Subcutaneous preadipocyte (primary cell): Measurements from ENCODE around the gene ASB3. TPM values are rescaled to one million over a fixed set of nuclear protein-coding genes. Genes with fewer than 3 reads are reported as not detected.

Source experiments
- total RNA-seq: library from RNA; depleted of rRNA; stranded (reverse); fragments of >200 nt; gene quantifications from 2 replicates; pipeline ENCODE4 v1.2.3, GENCODE V29; 2012

Gene ASB3, protein sequence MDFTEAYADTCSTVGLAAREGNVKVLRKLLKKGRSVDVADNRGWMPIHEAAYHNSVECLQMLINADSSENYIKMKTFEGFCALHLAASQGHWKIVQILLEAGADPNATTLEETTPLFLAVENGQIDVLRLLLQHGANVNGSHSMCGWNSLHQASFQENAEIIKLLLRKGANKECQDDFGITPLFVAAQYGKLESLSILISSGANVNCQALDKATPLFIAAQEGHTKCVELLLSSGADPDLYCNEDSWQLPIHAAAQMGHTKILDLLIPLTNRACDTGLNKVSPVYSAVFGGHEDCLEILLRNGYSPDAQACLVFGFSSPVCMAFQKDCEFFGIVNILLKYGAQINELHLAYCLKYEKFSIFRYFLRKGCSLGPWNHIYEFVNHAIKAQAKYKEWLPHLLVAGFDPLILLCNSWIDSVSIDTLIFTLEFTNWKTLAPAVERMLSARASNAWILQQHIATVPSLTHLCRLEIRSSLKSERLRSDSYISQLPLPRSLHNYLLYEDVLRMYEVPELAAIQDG
- 15.8 and 19.7 TPM in 2 replicates for total RNA-seq

DNA sequence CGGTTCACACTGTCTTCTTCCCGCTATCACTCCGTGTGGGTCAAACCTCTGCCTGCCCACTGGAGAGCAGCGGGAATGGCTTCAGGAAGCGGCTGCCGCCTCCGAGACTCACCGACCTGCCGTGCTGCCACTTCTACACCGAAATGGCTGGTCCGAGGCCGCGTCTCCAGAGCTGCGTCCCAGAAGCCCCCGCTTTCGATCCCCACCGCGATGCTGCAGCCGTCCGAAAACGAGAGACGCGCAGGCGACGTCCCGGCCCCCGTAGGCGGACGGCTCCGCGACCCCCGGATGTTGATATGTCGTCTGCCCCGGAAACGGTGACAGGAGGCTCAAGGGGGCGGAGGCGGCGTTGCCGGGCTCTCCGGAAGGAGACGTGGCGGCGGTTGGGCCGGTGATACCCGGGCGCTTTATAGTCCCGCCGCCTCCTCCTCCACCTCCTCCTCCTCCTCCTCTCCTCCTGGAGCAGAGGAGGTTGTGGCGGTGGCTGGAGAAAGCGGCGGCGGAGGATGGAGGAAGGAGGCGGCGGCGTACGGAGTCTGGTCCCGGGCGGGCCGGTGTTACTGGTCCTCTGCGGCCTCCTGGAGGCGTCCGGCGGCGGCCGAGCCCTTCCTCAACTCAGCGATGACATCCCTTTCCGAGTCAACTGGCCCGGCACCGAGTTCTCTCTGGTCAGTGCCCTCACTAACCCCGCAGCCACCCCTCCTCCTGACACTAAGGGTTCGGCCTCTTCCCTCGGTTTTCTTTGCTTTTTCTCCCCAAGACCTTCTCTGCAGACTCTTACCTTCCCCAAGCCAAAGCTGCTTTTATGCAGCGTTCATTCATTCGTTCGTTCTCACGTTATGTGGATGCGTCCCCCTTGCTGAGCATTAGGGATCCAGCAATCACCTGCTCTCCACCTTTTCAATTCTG lies at the start of gene ASB3, which contains the start of gene ERLEC1:
Gene ASB3, minus strand, starts transcription at position 249 of the 909 bp plus-strand sequence. CDS start 21,381 bp downstream, outside the sequence.
Gene ERLEC1, plus strand, starts transcription at position 340 of the 909 bp plus-strand sequence. Its CDS starts 167 bp downstream, at position 507.

DNA sequence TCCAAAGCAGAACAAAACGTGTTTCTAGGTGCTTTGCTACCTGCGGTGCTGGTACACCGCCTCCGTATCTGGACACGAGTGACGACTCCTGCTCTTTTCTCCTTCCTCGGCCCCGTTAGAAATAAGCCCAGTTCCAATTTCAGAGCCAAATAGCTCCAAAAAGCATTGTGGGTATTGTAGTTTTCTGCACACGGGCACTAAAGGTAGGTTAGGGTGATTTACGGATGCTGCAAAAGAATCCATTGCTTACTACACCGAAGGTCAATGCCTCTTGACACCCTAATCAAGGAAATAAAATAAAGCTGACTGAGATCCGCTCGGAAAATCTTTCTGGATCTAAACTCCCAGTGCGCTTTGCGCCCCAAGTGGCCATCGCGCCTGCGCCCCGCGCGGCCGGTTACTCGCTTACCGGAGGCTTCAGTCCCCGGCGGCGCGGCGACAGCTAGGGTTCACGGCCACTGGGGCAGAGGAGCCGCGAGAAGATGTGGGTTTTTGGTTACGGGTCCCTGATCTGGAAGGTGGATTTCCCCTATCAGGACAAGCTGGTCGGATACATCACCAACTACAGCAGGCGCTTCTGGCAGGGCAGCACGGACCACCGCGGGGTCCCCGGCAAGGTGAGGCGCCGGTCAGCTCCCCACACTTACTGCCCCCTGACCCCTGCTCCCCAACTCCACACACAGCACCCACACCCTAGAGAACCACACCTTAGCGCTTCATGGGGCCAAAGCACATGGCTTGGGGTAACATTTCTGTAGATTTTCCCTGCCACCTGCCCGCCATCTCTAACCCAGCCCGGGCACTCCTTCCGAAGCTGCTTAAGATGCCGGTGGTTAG lies 19.1 kb downstream of the ASB3 start, which contains the start of gene CHAC2:
Gene CHAC2, plus strand, starts transcription at position 400 of the 837 bp plus-strand sequence. Its CDS starts 83 bp downstream, at position 483.

Other genes with a start within 250 kb of the ASB3 start
- 4.0 and 9.2 TPM in 2 replicates for gene CHAC2, start 19.1 kb downstream of the ASB3 start, total RNA-seq
- 50.7 and 68.8 TPM in 2 replicates for gene ERLEC1, start 91 bp upstream of the ASB3 start, total RNA-seq
- 1.8 and 4.1 TPM in 2 replicates for gene GPR75, start 73.0 kb upstream of the ASB3 start, total RNA-seq
- gene PSME4, start 184.0 kb upstream of the ASB3 start, total RNA-seq = 48.9 and 71.2 TPM in 2 replicates